ENCODE measurements around the gene EIF3D.

DNA sequence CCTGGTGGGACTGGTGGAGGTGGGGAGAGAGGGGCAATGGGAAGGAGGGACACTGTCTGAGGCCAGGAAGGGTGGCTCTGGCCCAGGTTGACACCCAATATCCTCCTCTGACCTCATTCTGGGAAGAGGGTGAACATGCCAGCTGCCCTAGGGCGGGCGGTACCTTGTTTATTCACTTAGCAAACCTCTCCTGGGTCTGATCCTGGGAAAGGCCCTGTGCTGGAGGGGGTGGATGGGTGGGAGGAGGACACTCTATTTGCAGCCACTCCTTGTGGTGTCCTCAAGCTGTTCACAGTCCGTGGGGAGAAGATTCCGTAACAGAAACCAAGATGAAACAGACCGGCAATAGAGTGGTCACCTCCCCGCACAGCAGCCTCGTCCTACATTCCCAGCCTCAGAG is 49.7 kb upstream of the EIF3D start:
- TF ChIP-seq TOX (CRISPR knock-in tag; IDR thresholded peaks at IDR 0.05; ENCODE audit: borderline replicate concordance) (no peak), ARNTL (CRISPR knock-in tag; IDR thresholded peaks at IDR 0.05; ENCODE audit: borderline replicate concordance, low read depth) (no peak)

Measured in SK-N-SH treated with all-trans-retinoic acid at 6 μM for 48 hours (cell line).